HepG2 (cell line): ENCODE data around the gene APOA1. TPM values are rescaled to one million over a fixed set of nuclear protein-coding genes. Genes with fewer than 3 reads are reported as not detected.

Experiments
- DNMT1 ChIP-seq: sonication (generic); formaldehyde crosslinking; IDR thresholded peaks from 2 replicates; pipeline ENCODE4 v1.5.1; 2020; ENCODE audit warnings: mild to moderate bottlenecking, missing genetic modification reagents
- ELF4 ChIP-seq: sonication (generic); formaldehyde crosslinking; IDR thresholded peaks from 2 replicates; pipeline ENCODE4 v1.5.0; 2020; ENCODE audit warnings: missing genetic modification reagents, mild to moderate bottlenecking, moderate library complexity, borderline replicate concordance
- ETV6 ChIP-seq: sonication (generic); formaldehyde crosslinking; conservative IDR thresholded peaks from 2 replicates; pipeline ENCODE4 v1.4.0; 2020; ENCODE audit warnings: missing genetic modification reagents
- HBP1 ChIP-seq: IDR thresholded peaks from 2 replicates; pipeline ENCODE4 v1.6.1; 2016; ENCODE audit warnings: low read depth, control low read depth
- HNF1A ChIP-seq, 2 experiments: sonication (generic) in 1 of 2; formaldehyde crosslinking in 1 of 2; IDR thresholded peaks; 2 replicates each; pipeline versions ENCODE4 v1.4.0 to v1.6.1; 2016 to 2020; ENCODE audit warnings: borderline replicate concordance in 1 of 2, low read depth in 1 of 2, mild to moderate bottlenecking in 1 of 2, missing genetic modification reagents in 1 of 2
- NCOA5 ChIP-seq: sonication (generic); formaldehyde crosslinking; IDR thresholded peaks from 2 replicates; pipeline ENCODE4 v1.4.0; 2020; ENCODE audit warnings: missing genetic modification reagents
- NFATC3 ChIP-seq: sonication (generic); formaldehyde crosslinking; IDR thresholded peaks from 2 replicates; pipeline ENCODE4 v1.5.1; 2020; ENCODE audit warnings: mild to moderate bottlenecking, missing genetic modification reagents
- TARDBP ChIP-seq: sonication (generic); formaldehyde crosslinking; IDR thresholded peaks from 2 replicates; pipeline ENCODE4 v1.8.0; 2022; ENCODE audit warnings: mild to moderate bottlenecking, missing genetic modification reagents
- ZBTB4 ChIP-seq: sonication (generic); formaldehyde crosslinking; IDR thresholded peaks from 2 replicates; pipeline ENCODE4 v1.4.0; 2020; ENCODE audit warnings: missing genetic modification reagents, mild to moderate bottlenecking, borderline replicate concordance
- ZBTB46 ChIP-seq: sonication (generic); formaldehyde crosslinking; IDR thresholded peaks from 2 replicates; pipeline ENCODE4 v1.4.0; 2020; ENCODE audit warnings: mild to moderate bottlenecking, missing genetic modification reagents, borderline replicate concordance
- ZNF274 ChIP-seq: sonication (generic); formaldehyde crosslinking; IDR thresholded peaks from 2 replicates; pipeline ENCODE4 v1.5.1; 2020; ENCODE audit warnings: mild to moderate bottlenecking, missing genetic modification reagents
- ZNF572 ChIP-seq: sonication (generic); formaldehyde crosslinking; IDR thresholded peaks from 2 replicates; pipeline ENCODE4 v1.5.1; 2020; ENCODE audit warnings: mild to moderate bottlenecking, missing genetic modification reagents
- ZNF670 ChIP-seq: sonication (generic); formaldehyde crosslinking; IDR thresholded peaks from 2 replicates; pipeline ENCODE4 v1.8.0; 2022; ENCODE audit warnings: mild to moderate bottlenecking, missing genetic modification reagents, borderline replicate concordance
- ZNF691 ChIP-seq: sonication (generic); formaldehyde crosslinking; IDR thresholded peaks from 2 replicates; pipeline ENCODE4 v1.4.0; 2020; ENCODE audit warnings: missing genetic modification reagents, low read depth, mild to moderate bottlenecking, borderline replicate concordance
- ZNF790 ChIP-seq: sonication (generic); formaldehyde crosslinking; IDR thresholded peaks from 2 replicates; pipeline ENCODE4 v1.8.0; 2022; ENCODE audit warnings: missing genetic modification reagents, mild to moderate bottlenecking, borderline replicate concordance
- ZNF878 ChIP-seq: sonication (generic); formaldehyde crosslinking; IDR thresholded peaks from 2 replicates; pipeline ENCODE4 v1.8.1; 2023; ENCODE audit warnings: mild to moderate bottlenecking, missing genetic modification reagents, moderate library complexity
- polyA plus RNA-seq, 8 experiments: library from polyadenylated mRNA; depleted of rRNA in 3 of 8; stranded (reverse) in 7 of 8; unstranded in 1 of 8; fragments of >200 nt; fragmentation: Illumina TruSeq in 4 of 8; extraction: Trizol in 4 of 8; gene quantifications; 2 replicates each; pipeline versions ENCODE4 v1.2.1 to v1.2.3, GENCODE V29; 2011 to 2016; ENCODE audit warnings: low read depth in 4 of 8, missing spikeins in 1 of 8, mixed read lengths in 1 of 8; ENCODE audit not compliant: insufficient read depth in 1 of 8
- total RNA-seq, 5 experiments: library from RNA; depleted of rRNA; stranded (reverse); fragments of >200 nt; fragmentation: Illumina TruSeq; extraction: Trizol; gene quantifications; 2 replicates each; pipeline ENCODE4 v1.2.3, GENCODE V29; 2016; ENCODE audit warnings: low read depth in 1 of 5

Gene APOA1
- total and polyA plus RNA-seq, 2 of the 13 experiments (the other 11 are each of a cell fraction or from before 2014, with no cell fraction given): 1,973 to 5,485 TPM

GRCh38 chr11:116826751-116827431 is 10.5 kb downstream of the APOA1 start (continued):
- 0 out of 2 replicates have a peak, but pooled peaks have one; percentile 71 for TF ChIP-seq ZBTB46 (CRISPR knock-in tag)
- TF ChIP-seq ETV6: no peak
- TF ChIP-seq NCOA5 (CRISPR knock-in tag): no peak
- peak; percentile 93 for TF ChIP-seq TARDBP (CRISPR knock-in tag)
- TF ChIP-seq ZNF670 (CRISPR knock-in tag): peak; percentile 41; the same call in 1 of the 2 replicates
- TF ChIP-seq HBP1: no peak; the same call in 1 of the 2 replicates
- TF ChIP-seq ZNF274 (CRISPR knock-in tag): peak; percentile 77; the same call in 1 of the 2 replicates
- TF ChIP-seq ZNF790 (CRISPR knock-in tag): peak; percentile 42; the same call in 1 of the 2 replicates
- TF ChIP-seq NFATC3 (CRISPR knock-in tag): no peak
- no peak for TF ChIP-seq DNMT1 (CRISPR knock-in tag)
- peak; percentile 86 for TF ChIP-seq ZNF878 (CRISPR knock-in tag)
- no peak for TF ChIP-seq ZNF572
- TF ChIP-seq ELF4 (CRISPR knock-in tag): no peak
- TF ChIP-seq ZNF691 (CRISPR knock-in tag): no peak; the same call in 1 of the 2 replicates
- TF ChIP-seq HNF1A (IDR thresholded peaks at IDR 0.05; ENCODE audit: low read depth): peak; percentile 40; the same call in 1 of the 2 replicates
- TF ChIP-seq HNF1A (CRISPR knock-in tag; IDR thresholded peaks at IDR 0.05; ENCODE audit: borderline replicate concordance): peak; percentile 86; the same call in 1 of the 2 replicates
- peak; percentile 33; the same call in 1 of the 2 replicates for TF ChIP-seq ZBTB4
